NCI-H187 (cell line): ENCODE results near the gene NHEJ1.
A peak's percentile ranks its signal among the peaks of the same experiment; 100 is the strongest.

Source experiments
- DNase-seq, 2 experiments: peaks; one replicate each; lab custom pipeline; 2025; lab: John Stamatoyannopoulos, UW

Gene NHEJ1

GRCh38 chr2:219167997-219168396 is 7.4 kb upstream of the NHEJ1 start:
- DNase-seq: no peak

DNA sequence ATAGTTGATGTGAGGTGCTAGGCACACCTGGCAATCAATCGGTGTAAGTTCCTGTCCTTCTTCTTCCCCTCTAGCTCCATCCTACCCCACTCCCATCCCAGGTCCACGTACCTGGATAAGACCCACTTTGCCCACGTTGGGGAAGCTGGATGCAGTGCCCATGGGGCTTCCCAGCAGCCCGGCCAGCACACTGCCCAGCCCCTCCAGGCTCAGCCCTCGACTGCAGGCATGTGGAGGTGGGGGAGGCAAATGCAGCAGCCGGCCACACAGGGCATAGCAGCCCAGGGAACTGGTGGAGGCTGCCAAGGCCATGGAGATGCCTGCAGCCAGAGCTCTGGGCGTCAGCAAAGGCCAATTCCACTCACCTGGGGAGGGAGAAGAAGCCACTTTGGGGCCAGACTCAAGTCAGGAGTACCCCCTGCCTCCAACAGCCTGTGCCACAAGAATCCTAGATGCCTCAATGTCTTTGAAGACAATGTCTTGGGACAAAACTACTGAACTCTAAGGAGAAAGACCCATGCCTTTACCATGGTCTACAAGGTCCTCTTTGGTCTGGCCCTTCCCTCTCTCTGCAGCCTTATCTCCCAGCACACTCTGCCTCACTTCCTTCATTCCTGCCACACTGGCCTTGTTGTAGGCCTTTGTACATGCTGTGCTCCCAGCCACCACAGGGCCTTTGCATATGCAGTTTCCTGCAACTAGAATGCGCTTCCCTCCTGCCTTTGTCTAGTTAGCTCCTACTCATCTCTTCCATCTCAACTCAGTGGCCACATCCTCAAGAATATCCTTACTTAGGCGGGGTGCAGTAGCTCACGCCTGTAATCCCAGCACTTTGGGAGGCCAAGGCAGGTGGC is 4.7 kb upstream of the NHEJ1 start:
- no peak for DNase-seq

DNA sequence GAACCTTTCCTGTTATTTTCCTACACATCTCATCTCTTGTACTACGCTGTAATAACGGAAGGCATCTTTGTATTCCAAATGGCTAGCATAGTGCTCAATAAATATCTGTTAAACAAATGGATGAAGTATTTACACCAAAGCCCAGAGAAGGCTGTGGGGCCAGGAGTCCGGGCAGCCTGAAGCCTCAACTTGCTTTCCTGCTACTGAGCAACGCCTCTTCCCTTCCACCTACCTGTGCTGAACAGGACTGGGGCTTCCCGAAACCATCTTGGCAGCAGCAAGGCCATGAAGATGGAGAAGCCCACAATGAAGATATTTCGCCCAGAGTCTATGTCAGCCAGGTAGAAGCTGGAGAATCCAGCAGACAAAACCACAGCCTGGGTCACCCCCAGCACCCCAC is 2.5 kb upstream of the NHEJ1 start:
- no peak for DNase-seq

- DNase-seq: no peak
Measured at GRCh38 chr2:219161097-219161496, 482 bp upstream of the NHEJ1 start.

DNA sequence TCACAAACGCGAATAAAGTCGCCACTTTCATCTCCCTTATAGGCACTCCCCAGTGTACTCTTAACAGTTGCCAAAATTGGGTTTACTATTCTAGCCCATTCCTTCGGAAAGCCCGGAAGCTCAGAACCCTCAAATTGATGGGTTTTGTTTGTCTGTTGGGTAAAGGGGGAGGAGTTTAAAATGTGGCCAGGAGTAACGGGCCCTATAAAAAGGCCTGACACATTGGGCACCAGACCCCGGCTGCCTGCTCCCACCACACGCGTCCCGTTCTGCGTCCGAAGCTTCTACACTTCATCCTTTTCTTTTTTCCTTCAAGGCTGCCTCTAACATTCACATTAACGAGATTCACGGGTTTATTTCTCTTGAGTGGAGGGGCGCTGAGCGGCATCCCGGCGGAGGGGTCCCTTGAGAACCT is 837 bp downstream of the NHEJ1 start:
- DNase-seq: no peak

- DNase-seq: no peak
Measured at GRCh38 chr2:219158586-219158985, 2.0 kb downstream of the NHEJ1 start.

DNA sequence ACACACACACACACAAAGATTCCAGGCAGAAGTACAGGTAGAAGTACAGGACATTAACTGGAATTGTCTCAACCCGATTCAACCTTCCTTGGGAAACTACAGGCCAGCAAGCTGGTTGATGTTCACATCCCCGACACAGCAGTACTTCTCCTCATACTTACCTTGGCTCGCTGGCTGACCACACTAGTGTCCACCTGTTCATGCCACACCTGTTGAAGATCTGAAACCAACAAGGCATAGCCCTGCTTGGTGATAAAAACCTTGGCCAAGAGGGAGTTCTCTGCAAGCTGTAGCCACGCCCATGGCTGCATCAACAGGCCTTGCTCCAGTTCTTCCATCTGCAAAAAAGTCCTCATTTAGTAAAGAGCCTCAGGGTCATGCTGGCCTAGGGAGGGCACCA is 2.6 kb downstream of the NHEJ1 start:
- no peak for DNase-seq

- DNase-seq: no peak
Measured at GRCh38 chr2:219157396-219157795, 3.2 kb downstream of the NHEJ1 start.

GRCh38 chr2:219155054-219155644 is 5.5 kb downstream of the NHEJ1 start:
- DNase-seq: peak; percentile 3 to 23

- DNase-seq: no peak
Measured at GRCh38 chr2:219149667-219150066, 10.9 kb downstream of the NHEJ1 start.

DNA sequence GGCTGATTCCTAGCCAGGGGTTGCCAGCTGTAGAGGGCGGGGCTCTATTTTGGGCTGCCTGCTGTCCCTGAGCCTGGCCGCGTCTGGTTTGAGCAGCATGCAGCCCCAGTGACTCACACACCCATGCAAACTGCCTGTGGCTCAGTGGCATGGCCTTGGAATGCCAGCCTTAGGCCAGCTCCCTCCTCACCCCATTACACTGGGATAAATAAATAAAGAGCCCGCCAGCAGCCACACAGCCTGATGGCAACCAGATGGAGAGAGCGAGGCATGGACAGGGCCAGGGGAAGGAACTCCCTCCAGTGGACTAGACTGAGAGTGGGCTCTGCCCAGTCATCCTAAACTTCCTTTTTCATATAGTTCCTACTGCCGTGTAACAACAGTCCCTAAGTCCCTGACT is 18.3 kb downstream of the NHEJ1 start:
- no peak for DNase-seq

DNA sequence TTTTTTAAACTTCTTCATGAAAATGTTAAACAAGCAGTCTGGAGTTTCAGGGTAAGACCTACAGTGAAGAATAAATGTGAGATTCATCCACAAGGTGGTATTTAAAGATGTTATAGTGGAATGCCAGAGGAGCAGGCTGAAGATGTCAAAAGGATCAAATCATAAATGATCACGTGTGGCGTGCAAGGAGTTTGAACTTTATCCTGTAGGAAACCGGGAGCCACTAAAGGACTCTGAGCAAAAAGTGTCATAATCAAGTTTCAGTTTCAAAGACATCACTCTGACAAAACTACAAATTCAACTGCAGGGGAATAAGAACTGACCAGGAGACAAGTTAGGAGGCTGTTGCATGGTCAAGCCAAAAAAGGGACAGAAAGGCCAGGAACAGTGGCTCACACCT is 19.9 kb downstream of the NHEJ1 start:
- DNase-seq: no peak

DNA sequence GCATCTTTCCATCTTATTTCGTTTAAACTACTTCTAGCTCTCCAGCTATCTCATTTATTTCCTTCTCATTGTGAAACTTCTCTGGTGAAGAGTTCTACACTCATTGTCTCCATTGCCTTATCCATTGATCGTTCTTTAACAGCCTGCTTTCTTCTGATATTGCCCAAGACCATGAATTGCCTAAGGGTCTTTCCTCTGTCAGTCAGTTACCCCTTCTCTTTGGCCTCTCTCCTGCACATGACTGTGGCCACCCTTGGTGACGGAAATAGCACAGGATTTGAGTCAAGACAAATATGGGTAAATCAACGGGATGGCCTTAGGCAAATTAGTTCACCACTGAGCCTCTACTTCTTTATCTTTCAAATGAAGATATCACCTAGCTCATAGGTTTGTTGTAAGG is 26.6 kb downstream of the NHEJ1 start:
- DNase-seq: no peak

- no peak for DNase-seq
Measured at GRCh38 chr2:219131744-219132143, 28.9 kb downstream of the NHEJ1 start.

GRCh38 chr2:219131327-219131726 is 29.3 kb downstream of the NHEJ1 start:
- no peak for DNase-seq

DNA sequence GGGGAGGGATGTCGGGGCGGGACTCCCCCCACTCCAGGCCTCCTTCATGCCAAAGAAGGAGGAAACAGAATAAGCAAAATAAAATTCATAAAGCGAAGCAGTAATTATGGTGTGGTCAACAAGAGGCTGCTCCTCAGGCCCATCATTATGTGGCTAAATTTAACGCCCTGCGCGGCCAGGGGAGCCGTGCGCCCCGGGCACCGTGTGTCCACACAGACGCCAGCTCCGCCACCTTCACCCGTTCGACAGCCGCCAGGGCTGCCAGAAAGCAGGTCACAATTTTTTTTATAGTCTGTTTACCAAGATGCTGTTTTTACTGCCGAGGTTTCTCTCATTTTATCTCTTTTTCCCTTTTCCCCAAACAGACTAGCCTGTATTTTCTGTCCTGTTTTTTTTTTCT is 31.0 kb downstream of the NHEJ1 start:
- no peak for DNase-seq

DNA sequence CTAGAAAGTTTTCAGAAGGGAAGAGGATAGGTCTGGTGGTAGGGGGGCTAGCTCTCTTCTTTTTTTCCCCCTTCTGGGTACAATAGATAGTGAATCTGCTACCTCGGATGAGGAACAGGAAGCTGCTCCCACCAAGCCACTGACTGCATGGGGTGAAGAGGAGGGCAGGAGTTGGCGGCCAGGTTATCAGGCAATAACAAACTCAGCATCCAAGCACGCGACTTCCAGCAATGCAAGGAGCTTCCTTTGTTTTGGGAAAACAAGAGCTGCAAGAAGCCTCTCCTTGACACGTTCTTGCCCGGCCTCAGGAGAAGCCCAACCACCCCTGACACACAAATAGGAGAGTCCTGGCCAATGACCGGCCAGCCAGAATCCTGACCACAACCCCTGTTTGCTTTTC is 32.2 kb downstream of the NHEJ1 start:
- DNase-seq: no peak

- no peak for DNase-seq
Measured at GRCh38 chr2:219127037-219127635, 33.5 kb downstream of the NHEJ1 start.

- DNase-seq: no peak
Measured at GRCh38 chr2:219126555-219126954, 34.1 kb downstream of the NHEJ1 start.

- no peak for DNase-seq
Measured at GRCh38 chr2:219125886-219126270, 34.7 kb downstream of the NHEJ1 start.

DNA sequence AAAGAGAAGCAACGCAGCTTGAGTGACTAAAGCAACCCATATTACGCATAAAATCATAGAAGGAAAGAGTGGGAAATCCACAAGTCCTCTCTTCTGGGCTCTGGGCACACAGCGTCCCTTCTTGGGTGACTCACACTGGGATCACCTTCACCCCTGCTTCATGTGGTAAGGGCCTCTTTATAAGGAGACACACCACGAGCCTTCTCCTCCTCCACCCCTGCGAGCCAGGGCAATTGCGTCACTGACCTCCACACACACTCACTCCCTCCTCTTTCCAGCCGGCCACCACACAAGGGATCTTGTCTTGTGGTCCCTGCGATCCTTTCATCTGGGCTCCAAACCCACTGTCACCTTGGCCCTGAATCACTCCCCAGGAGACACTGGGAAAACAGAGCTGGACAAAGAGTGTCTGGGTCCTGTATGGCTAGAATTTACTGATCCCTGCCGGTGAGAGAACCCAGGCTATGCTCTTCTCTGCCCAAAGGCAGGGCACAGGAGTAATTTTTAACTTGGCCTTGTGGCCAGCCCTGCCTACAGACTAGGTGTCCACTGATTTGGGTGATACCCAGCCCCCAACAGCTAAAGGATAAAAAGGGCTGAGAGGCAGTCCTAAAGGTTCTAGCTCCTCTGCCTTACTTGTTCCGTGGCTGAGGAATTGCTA is 35.3 kb downstream of the NHEJ1 start:
- DNase-seq: no peak

DNA sequence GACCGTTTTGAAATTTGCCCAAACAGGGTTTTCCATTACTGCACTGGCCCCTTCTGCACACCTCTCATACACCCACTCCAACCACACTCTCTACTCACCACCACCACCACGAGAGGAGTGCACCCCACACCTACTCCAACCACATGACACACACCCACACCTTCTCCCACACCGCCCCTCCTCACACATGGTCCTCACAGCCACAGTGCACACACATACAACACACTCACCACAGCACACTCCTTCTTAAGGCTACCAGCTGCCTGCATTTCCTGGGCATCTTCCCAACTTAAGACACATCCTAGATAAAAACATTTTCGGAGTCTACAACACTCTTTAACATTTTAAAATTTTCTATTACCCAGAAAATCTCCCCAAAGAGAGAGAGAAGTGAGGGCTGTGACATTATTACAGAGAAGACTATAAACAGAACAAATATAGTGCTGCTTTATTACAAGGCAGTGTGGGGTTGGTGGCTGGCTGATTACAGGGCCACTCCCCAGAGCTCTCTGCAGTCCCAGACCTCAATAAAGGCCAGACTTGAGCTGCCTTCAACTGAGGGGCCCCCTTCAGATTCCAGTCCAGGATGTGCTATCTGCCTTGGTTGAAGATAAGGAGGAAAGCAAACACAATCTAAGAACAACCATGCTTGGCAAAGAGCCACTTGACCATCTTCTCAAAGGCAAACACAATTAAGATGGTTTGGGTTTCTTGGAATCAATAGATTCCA is 36.1 kb downstream of the NHEJ1 start:
- DNase-seq: no peak
